Measurements from ENCODE around the gene NOL9. TPM values are rescaled to one million over a fixed set of nuclear protein-coding genes. Genes with fewer than 3 reads are reported as not detected.

The NOL9 gene
- polyA plus RNA-seq, 1 of the 3 experiments (the other 2 are of a cell fraction) = 7.1 TPM

DNA sequence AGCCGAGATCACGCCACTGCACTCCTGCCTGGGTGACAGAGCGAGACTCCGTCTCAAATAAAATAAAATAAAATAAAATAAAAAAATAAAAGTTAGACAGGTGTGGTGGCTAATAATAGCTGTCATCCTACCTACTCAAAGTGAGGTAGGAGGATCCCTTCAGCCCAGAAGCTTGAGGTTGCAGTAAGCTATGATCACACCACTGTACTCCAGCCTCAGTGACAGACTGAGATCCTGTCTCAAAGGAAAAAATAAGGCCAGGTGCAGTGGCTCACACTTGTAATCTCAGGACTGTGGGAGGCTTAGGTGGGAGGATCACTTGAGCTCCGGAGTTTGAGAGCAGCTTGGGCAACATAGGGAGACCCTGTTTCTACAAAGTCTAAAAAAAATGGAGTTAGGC, 18.0 kb downstream of the NOL9 start:
- H3K9ac ChIP-seq = no peak overlapping the region
- no peaks in the 10 kb centered on the region for H3K9me2 ChIP-seq
- no peaks in the 10 kb centered on the region for H3K9me3 ChIP-seq
- no peak overlapping the region for H3K4me3 ChIP-seq (ENCODE audit: low read depth in 2 of 2, low read length in 1 of 2)
- H3K4me2 ChIP-seq = no peak overlapping the region
- H3K27me3 ChIP-seq (ENCODE audit: insufficient read depth) = no peaks in the 10 kb centered on the region
- 96% methylated on average over 4 of the region's 5 CpGs for WGBS (ENCODE audit: low lambda C conversion rate)
- POLR2A ChIA-PET = no interaction called here
- H3K4me1 ChIP-seq (ENCODE audit: control insufficient read depth in 1 of 2, insufficient read depth in 2 of 2, low read depth in 1 of 2, low read length in 1 of 2) = no peaks in the 10 kb centered on the region
- peaks cover 23% of the 10 kb centered on the region for H3K79me2 ChIP-seq (ENCODE audit: insufficient read depth)
- CTCF ChIA-PET = interaction anchor here (1.5 to 23.4 kb wide), 4 partner anchors 13 to 51 kb away, joined by 3 to 439 read pairs (median 20); partner anchors contain the start of genes NOL9, PLEKHG5 and TAS1R1
- H2AFZ ChIP-seq (ENCODE audit: low read depth) = no peak overlapping the region
- TF ChIP-seq NRF1 (IDR thresholded peaks at IDR 0.05; ENCODE audit: low read depth, low read length) (no peak), TAF1 (IDR thresholded peaks at IDR 0.05; ENCODE audit: borderline replicate concordance, low read depth, low read length) (no peak), GATA2 (CRISPR knock-in tag; IDR thresholded peaks at IDR 0.05) (no peak), MXI1 (IDR thresholded peaks at IDR 0.05; ENCODE audit: low read depth, low read length) (no peak), YY1 (IDR thresholded peaks at IDR 0.05; ENCODE audit: low read depth) (no peak), SMC3 (IDR thresholded peaks at IDR 0.05; ENCODE audit: low read depth, low read length) (no peak), GABPA (IDR thresholded peaks at IDR 0.05; ENCODE audit: low read depth) (no peak), RAD21 (IDR thresholded peaks at IDR 0.05; ENCODE audit: low read length) (no peak), POLR2AphosphoS5 (IDR thresholded peaks at IDR 0.05; ENCODE audit: low read depth, low read length) (no peak), NFIC (IDR thresholded peaks at IDR 0.05; ENCODE audit: borderline replicate concordance) (no peak)
- TF ChIP-seq, protein P1, sequence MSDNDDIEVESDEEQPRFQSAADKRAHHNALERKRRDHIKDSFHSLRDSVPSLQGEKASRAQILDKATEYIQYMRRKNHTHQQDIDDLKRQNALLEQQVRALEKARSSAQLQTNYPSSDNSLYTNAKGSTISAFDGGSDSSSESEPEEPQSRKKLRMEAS (IDR thresholded peaks at IDR 0.05; ENCODE audit: low read depth) = no peak
- TF ChIP-seq, protein P2, sequence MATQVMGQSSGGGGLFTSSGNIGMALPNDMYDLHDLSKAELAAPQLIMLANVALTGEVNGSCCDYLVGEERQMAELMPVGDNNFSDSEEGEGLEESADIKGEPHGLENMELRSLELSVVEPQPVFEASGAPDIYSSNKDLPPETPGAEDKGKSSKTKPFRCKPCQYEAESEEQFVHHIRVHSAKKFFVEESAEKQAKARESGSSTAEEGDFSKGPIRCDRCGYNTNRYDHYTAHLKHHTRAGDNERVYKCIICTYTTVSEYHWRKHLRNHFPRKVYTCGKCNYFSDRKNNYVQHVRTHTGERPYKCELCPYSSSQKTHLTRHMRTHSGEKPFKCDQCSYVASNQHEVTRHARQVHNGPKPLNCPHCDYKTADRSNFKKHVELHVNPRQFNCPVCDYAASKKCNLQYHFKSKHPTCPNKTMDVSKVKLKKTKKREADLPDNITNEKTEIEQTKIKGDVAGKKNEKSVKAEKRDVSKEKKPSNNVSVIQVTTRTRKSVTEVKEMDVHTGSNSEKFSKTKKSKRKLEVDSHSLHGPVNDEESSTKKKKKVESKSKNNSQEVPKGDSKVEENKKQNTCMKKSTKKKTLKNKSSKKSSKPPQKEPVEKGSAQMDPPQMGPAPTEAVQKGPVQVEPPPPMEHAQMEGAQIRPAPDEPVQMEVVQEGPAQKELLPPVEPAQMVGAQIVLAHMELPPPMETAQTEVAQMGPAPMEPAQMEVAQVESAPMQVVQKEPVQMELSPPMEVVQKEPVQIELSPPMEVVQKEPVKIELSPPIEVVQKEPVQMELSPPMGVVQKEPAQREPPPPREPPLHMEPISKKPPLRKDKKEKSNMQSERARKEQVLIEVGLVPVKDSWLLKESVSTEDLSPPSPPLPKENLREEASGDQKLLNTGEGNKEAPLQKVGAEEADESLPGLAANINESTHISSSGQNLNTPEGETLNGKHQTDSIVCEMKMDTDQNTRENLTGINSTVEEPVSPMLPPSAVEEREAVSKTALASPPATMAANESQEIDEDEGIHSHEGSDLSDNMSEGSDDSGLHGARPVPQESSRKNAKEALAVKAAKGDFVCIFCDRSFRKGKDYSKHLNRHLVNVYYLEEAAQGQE (IDR thresholded peaks at IDR 0.05; ENCODE audit: low read depth, low read length) = no peak
- DNase-seq = no peak
- no peak overlapping the region for H3K27ac ChIP-seq (ENCODE audit: low read depth in 2 of 2, low read length in 1 of 2)
- peaks cover 32 to 35% of the 10 kb centered on the region in 2 experiments for H3K36me3 ChIP-seq (replicated peaks in 1 of 2; ENCODE audit: control insufficient read depth in 1 of 2, insufficient read depth in 2 of 2, low read length in 1 of 2)
- H4K20me1 ChIP-seq (ENCODE audit: insufficient read depth) = no peaks in the 10 kb centered on the region
- H3F3A ChIP-seq (replicated peaks; ENCODE audit: insufficient read depth) = peaks cover 4% of the 10 kb centered on the region

DNA sequence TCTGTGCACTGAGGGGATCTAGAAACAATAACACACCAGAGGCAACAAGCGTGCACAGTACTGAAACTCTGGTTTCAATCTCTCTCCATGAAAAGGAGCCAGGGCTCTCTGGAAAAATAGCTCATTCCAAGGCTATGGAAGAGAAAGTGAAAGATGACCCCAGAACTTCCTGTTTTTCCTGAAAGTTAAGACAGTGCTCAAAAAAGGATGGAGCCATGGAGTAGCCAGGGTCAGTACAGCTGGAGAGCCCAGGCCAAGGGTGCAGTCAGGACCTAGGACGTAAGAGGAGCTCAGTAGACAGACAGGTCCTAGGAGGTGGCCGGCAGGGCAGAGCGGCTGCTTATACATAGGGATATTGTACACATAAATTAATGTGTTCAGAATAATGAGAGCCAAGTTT, 19.1 kb downstream of the NOL9 start:
- H3K9me3 ChIP-seq = no peaks in the 10 kb centered on the region
- POLR2A ChIA-PET = no interaction called here
- no peaks in the 10 kb centered on the region for H3K4me1 ChIP-seq (ENCODE audit: control insufficient read depth in 1 of 2, insufficient read depth in 2 of 2, low read depth in 1 of 2, low read length in 1 of 2)
- no peak overlapping the region for H3K27ac ChIP-seq (ENCODE audit: low read depth in 2 of 2, low read length in 1 of 2)
- H3K4me3 ChIP-seq (ENCODE audit: low read depth in 2 of 2, low read length in 1 of 2) = no peak overlapping the region
- peaks cover 23% of the 10 kb centered on the region for H3K79me2 ChIP-seq (ENCODE audit: insufficient read depth)
- no peaks in the 10 kb centered on the region for H4K20me1 ChIP-seq (ENCODE audit: insufficient read depth)
- H3K36me3 ChIP-seq (replicated peaks in 1 of 2; ENCODE audit: control insufficient read depth in 1 of 2, insufficient read depth in 2 of 2, low read length in 1 of 2) = peaks cover 35 to 42% of the 10 kb centered on the region in 2 experiments
- TF ChIP-seq, protein P3, sequence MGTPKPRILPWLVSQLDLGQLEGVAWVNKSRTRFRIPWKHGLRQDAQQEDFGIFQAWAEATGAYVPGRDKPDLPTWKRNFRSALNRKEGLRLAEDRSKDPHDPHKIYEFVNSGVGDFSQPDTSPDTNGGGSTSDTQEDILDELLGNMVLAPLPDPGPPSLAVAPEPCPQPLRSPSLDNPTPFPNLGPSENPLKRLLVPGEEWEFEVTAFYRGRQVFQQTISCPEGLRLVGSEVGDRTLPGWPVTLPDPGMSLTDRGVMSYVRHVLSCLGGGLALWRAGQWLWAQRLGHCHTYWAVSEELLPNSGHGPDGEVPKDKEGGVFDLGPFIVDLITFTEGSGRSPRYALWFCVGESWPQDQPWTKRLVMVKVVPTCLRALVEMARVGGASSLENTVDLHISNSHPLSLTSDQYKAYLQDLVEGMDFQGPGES (IDR thresholded peaks at IDR 0.05; ENCODE audit: low read depth, low read length) = no peak
- TF ChIP-seq, protein P4, sequence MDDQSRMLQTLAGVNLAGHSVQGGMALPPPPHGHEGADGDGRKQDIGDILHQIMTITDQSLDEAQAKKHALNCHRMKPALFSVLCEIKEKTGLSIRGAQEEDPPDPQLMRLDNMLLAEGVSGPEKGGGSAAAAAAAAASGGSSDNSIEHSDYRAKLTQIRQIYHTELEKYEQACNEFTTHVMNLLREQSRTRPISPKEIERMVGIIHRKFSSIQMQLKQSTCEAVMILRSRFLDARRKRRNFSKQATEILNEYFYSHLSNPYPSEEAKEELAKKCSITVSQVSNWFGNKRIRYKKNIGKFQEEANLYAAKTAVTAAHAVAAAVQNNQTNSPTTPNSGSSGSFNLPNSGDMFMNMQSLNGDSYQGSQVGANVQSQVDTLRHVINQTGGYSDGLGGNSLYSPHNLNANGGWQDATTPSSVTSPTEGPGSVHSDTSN (IDR thresholded peaks at IDR 0.05) = no peak
- no peak for TF ChIP-seq RFX5 (IDR thresholded peaks at IDR 0.05; ENCODE audit: low read length)
- H3K27me3 ChIP-seq (ENCODE audit: insufficient read depth) = no peaks in the 10 kb centered on the region
- peaks cover 4% of the 10 kb centered on the region for H3F3A ChIP-seq (replicated peaks; ENCODE audit: insufficient read depth)
- no peak overlapping the region for H2AFZ ChIP-seq (ENCODE audit: low read depth)
- CTCF ChIA-PET = interaction anchor here (1.5 to 23.4 kb wide), 5 partner anchors 12 to 59 kb away, joined by 3 to 439 read pairs (median 12); partner anchors contain the start of genes NOL9, PLEKHG5 and TAS1R1
- DNase-seq = no peak
- H3K4me2 ChIP-seq = no peak overlapping the region
- no peak overlapping the region for H3K9ac ChIP-seq
- 91% methylated on average over 4 of the region's 4 CpGs for whole genome bisulfite sequencing (ENCODE audit: low lambda C conversion rate)
- no peaks in the 10 kb centered on the region for H3K9me2 ChIP-seq
